C4-2B (cell line): ENCODE data around the gene SSH2.
"Not testable (repeated sequence)": the region's sequence is repeated elsewhere in the genome, so short reads cannot be mapped to it uniquely, and the experiment has no call there.

ENCODE experiments used
- H3K27ac ChIP-seq: fragments of 450-650 bp; 2 replicates; pipeline ENCODE4 v1.5.1; 2017
- ZFX ChIP-seq: fragments of 450-650 bp; IDR thresholded peaks from 2 replicates; pipeline ENCODE4 v1.6.1; 2017
- TF ChIP-seq, protein P1 (sequence below): fragments of 450-650 bp; conservative IDR thresholded peaks from 2 replicates; pipeline ENCODE4 v1.5.1; 2017; ENCODE audit warnings: mild to moderate bottlenecking

The SSH2 gene

DNA sequence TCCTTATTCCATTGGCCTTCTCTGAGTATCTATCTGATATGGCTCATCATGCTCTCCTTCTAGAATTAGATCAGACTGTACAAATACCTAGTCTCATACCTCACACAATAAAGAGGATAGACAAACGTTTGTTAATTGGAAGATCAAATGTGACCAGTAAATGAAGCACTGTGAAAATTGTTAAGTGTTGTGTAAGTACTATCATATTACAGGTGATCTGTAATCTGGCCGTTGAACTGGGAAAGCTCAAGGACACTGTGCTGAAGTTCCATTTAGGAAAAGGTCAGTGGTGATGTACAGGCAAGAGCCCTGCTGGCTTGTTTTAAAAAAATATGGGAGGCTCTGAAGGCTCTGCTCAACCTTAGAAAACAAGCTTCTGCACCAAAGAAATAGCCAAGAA is 268.8 kb downstream of the SSH2 start:
- TF ChIP-seq, protein P1, sequence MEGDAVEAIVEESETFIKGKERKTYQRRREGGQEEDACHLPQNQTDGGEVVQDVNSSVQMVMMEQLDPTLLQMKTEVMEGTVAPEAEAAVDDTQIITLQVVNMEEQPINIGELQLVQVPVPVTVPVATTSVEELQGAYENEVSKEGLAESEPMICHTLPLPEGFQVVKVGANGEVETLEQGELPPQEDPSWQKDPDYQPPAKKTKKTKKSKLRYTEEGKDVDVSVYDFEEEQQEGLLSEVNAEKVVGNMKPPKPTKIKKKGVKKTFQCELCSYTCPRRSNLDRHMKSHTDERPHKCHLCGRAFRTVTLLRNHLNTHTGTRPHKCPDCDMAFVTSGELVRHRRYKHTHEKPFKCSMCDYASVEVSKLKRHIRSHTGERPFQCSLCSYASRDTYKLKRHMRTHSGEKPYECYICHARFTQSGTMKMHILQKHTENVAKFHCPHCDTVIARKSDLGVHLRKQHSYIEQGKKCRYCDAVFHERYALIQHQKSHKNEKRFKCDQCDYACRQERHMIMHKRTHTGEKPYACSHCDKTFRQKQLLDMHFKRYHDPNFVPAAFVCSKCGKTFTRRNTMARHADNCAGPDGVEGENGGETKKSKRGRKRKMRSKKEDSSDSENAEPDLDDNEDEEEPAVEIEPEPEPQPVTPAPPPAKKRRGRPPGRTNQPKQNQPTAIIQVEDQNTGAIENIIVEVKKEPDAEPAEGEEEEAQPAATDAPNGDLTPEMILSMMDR = no peak
- no peak for TF ChIP-seq ZFX
- no peak overlapping the region for H3K27ac ChIP-seq

DNA sequence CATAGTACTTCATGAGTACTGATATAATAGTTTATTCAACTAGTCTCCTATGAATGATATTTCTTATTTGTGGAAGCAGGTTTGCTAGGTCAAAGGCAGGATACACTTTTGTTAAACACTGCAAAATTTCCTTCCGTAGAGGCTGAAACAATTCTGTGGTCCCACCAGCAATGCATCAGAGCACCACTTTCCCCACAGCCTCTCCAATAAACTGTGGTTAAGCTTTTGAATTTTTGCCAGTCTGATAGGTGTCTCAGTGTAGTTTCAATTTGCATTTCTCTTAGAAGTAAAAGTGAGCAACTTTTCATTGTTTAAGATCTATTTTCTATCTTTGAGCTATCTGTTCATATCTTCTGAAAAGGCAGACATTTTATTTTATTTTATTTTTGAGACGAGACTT is 270.9 kb downstream of the SSH2 start:
- no peak for TF ChIP-seq ZFX
- no peak overlapping the region for H3K27ac ChIP-seq

DNA sequence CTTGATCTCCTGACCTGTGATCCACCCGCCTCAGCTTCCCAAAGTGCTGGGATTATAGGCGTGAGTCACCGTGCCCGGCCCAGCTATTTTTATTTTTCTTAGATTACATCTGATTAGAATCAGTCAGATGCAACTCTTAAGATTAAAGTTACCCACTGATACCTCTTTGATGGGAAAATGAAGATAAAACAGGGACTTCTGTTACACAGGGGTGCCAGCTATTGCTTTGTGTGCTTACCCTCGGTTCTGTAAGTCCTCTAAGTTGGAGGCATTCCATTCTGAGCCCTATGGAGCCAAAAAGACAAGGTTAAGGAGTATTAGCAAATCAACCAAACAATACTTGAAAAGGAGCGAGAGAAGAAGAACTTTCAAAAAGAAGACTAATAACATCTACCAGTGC is 274.7 kb downstream of the SSH2 start:
- H3K27ac ChIP-seq = no peak overlapping the region
- TF ChIP-seq, protein P1 = no peak
- TF ChIP-seq ZFX = no peak

DNA sequence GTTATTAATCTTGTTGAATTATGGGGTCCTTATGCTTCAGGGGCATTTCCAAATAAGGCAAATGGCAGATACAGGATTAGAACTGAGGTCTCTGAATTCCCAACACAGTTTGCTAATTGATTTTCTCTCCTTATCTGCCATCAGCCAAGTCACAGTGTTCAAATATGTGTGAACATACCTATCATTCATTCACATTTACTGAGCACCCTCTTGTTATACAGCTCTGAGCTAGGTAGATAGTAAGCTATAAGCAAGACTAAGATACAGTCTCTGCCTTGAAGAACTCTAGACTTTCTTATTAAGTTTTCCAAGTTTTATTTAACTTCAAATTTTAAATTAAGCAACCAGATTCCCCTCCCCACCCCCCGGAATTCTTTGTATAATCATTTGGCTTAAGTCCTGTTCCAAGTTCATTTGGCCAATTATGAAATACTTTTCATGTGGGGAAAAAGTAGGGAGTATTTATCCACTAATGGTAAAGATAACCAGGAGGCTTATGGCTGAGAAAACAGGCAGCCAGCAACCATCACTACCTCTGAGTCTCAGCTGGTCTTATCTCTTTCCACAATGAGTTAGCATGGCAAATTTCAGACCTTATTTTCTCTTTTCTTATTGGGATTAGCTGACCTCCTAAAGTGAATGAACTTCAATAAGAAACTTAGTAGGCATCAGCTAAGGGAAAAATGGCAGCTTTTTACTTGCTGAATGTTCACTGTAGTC is 275.9 kb downstream of the SSH2 start:
- H3K27ac ChIP-seq = no peak overlapping the region
- TF ChIP-seq, protein P1 = no peak
- TF ChIP-seq ZFX = no peak

DNA sequence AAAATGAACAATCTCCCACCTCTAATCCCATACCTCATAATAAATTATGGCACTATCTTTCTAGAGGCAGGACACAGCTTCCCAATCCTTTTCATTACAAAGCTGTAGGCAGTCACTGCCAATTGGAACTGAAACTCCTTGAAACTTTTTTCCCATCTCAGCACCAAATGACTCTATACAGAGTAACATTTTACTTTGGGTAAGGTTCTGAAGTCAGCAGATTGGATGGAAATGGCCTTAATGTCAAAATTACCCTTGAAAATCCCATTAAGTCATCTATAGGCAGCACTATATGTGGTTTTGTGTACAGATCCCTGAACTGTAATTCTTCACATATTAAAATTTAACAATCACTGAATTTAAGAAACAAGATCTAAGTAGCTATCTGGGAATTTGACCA is 277.1 kb downstream of the SSH2 start:
- no peak overlapping the region for H3K27ac ChIP-seq
- TF ChIP-seq, protein P1 = no peak
- TF ChIP-seq ZFX = no peak

DNA sequence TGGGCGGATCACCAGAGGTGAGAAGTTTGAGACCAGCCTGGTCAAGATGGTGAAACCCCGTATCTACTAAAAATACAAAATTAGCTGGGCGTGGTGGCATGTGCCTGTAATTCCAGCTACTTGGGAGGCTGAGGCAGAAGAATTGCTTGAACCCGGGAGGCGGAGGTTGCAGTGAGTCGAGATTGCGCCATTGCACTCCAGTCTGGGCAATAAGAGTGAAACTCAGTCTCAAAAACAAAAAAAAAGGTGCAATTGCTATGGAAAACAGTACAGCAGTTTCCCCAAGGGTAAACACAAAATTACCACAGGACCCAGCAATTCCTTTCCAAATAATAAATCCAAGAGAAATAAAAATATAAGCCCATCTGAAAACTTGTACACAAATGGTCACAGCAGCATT is 278.1 kb downstream of the SSH2 start:
- H3K27ac ChIP-seq = not testable (repeated sequence)

DNA sequence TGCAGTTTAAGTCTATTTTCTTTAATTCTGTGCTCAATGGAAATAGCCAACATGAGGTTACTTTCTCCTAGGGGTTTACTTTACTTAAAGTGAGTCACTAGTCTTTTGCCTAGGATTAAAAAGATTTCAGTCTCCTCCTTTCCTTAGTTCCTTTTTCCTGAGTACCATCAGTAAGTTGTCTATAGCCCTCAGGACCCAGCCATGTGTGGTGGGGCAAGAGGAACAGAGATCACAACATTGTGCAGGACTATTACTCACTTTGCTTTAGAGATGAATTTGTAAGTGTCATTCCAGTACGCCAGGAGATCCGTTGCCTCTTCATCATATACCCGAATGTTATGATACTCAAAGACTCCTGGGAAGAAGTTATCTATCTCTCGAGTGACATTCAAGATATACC is 279.6 kb downstream of the SSH2 start:
- TF ChIP-seq ZFX = no peak
- TF ChIP-seq, protein P1 = no peak
- no peak overlapping the region for H3K27ac ChIP-seq

DNA sequence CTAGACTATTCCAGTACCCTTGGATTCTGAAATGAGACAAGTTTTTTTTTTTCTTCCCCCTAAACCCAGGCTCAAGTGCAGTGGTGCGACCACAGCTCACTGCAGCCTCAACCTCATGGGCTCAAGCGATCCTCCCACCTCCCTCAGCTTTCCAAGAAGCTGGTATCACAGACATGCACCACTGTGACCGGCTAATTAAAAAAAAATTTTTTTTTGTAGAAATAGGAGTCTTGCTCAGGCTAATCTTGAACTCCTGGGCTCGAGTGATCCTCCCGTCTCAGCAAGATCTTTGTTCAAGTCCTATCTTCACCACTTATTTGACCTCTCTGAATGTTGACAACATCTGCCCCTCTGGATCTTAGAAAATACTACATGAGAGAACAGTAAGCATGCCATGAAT is 280.7 kb downstream of the SSH2 start:
- TF ChIP-seq, protein P1 = no peak
- TF ChIP-seq ZFX = no peak
- no peak overlapping the region for H3K27ac ChIP-seq
